SK-N-MC (cell line): Measurements from ENCODE around the gene ANXA3.

Experiments
- EZH2 ChIP-seq: fragments of 200-600 bp; sonication (generic); IDR thresholded peaks from one replicate; pipeline ENCODE4 v1.6.1; 2017; ENCODE audit warnings: antibody characterized with exemption
- FOXP2 ChIP-seq: optimal IDR thresholded peaks from 2 replicates; pipeline ENCODE3; 2011; ENCODE audit warnings: mild to moderate bottlenecking, moderate library complexity; ENCODE audit not compliant: insufficient read depth; ENCODE audit errors: extremely low read length, control extremely low read depth
- POLR2AphosphoS5 ChIP-seq: IDR thresholded peaks from 2 replicates; pipeline ENCODE4 v1.6.1; 2012; ENCODE audit warnings: mild to moderate bottlenecking, low read depth, low read length, borderline replicate concordance

- no peak for TF ChIP-seq EZH2
- no peak for TF ChIP-seq POLR2AphosphoS5
- TF ChIP-seq FOXP2, result no peak
Observed at GRCh38 chr4:78524009-78524408, 27.6 kb upstream of the ANXA3 start.
